ENCODE data around the gene PITPNM3.

PITPNM3 gene

GRCh38 chr17:6507535-6507934, 48.8 kb downstream of the PITPNM3 start:
- TF ChIP-seq, protein P1, sequence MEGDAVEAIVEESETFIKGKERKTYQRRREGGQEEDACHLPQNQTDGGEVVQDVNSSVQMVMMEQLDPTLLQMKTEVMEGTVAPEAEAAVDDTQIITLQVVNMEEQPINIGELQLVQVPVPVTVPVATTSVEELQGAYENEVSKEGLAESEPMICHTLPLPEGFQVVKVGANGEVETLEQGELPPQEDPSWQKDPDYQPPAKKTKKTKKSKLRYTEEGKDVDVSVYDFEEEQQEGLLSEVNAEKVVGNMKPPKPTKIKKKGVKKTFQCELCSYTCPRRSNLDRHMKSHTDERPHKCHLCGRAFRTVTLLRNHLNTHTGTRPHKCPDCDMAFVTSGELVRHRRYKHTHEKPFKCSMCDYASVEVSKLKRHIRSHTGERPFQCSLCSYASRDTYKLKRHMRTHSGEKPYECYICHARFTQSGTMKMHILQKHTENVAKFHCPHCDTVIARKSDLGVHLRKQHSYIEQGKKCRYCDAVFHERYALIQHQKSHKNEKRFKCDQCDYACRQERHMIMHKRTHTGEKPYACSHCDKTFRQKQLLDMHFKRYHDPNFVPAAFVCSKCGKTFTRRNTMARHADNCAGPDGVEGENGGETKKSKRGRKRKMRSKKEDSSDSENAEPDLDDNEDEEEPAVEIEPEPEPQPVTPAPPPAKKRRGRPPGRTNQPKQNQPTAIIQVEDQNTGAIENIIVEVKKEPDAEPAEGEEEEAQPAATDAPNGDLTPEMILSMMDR (IDR thresholded peaks at IDR 0.05; ENCODE audit: borderline replicate concordance, control extremely low read depth, extremely low read depth, insufficient read depth, missing control alignments) = no peak
- in situ Hi-C loops (cut with MboI; ENCODE audit: low sequenced_read_pairs, unreplicated experiment) = no loop called here
- DNase-seq (ENCODE audit: low spot score) = no peak

DNA sequence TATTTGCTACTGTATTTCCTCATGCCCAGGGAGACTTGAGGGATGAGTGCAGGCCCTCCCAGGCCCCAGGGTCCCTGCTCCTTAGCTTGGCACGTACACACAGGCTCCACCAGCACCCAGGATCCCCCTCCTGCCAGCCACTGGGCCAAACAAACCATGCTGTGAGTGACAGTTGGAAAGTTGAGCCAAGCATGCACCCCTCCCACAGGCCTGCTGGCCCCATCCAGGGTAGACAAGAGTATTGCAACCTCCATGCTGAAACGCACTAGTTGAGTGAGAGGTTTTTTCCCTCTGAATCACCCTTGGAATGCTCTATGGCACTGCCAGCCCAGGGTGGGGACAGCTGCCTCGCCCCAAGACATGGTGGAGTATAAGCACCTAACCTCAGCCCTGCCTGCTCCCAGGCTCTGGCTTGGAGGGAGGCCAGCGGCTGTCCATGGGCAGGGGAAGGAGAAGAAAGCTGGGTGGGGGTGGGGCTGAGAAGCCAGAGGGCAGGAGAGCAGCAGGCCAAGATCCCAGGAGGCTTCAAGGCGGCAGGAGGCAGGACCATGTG, 49.6 kb downstream of the PITPNM3 start:
- DNase-seq (ENCODE audit: low spot score) = no peak
- TF ChIP-seq, protein P1 (IDR thresholded peaks at IDR 0.05; ENCODE audit: borderline replicate concordance, control extremely low read depth, extremely low read depth, insufficient read depth, missing control alignments) = no peak
- in situ Hi-C loops (cut with MboI; ENCODE audit: low sequenced_read_pairs, unreplicated experiment) = no loop called here

DNA sequence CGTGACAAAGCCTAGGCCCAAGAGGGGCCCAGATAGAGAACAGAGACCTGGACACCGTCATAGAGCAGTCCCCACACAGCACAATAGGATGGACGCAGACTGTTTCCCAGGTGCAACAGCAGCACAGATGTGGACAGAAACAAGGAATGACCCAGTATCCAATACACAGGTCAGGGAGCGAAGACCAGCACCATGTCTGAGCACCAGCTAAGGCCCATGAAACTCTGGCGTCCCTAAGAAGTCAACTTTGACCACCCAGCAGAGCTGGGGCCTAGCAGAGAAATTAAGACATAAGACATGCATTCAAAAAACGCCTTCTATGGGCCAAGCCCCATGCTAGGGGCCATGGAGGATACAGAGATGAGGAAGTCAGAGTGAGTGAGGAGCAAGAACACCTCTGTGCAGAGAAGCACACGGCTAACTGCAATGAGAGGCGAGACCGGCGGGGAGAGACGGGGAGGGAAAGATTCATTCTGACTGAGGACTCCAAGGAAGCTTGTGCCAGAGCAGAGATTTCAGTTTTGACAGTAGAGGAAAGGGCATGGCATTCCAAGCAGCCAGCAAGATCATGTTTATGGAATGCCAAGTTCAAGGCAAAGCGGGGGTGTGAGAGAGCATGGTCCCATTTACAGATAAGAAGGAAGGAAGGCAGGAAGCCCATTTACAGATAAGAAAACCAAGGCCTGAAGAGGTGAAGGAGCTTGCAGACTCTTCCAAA, 50.8 kb downstream of the PITPNM3 start:
- TF ChIP-seq, protein P1 (IDR thresholded peaks at IDR 0.05; ENCODE audit: borderline replicate concordance, control extremely low read depth, extremely low read depth, insufficient read depth, missing control alignments) = no peak
- DNase-seq (ENCODE audit: low spot score) = no peak
- in situ Hi-C loops (cut with MboI; ENCODE audit: low sequenced_read_pairs, unreplicated experiment) = no loop called here

DNA sequence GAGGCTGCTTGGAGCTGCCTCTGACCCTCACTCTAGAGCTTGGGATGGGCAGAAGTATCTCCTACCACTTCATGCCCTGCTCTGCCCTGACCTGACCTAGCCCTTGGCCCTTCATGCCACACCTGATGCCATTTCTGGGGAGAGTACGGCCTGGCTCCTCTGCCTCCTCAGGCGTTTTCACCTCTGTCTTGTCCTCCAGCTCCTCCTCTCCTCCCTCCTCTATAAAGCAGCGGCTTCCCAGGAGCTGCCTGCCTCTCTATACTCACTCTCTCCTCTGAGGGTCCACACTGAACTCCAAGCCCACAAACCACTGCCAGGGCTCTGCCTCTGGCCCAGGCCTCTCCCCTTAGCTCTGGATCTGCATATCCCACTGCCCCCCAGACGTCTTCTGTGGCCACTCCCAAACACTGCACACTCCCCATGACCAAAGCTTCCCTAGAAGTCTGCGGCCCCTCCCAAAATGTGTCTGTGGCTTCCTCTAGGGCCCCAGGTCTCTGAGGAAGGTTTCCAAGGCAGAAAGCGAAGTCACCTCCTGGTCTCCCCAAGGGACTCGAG, 52.6 kb downstream of the PITPNM3 start:
- DNase-seq (ENCODE audit: low spot score) = no peak
- TF ChIP-seq, protein P1 (IDR thresholded peaks at IDR 0.05; ENCODE audit: borderline replicate concordance, control extremely low read depth, extremely low read depth, insufficient read depth, missing control alignments) = no peak
- in situ Hi-C loops (cut with MboI; ENCODE audit: low sequenced_read_pairs, unreplicated experiment) = no loop called here

- in situ Hi-C loops (cut with MboI; ENCODE audit: low sequenced_read_pairs, unreplicated experiment) = no loop called here
- TF ChIP-seq, protein P1 (IDR thresholded peaks at IDR 0.05; ENCODE audit: borderline replicate concordance, control extremely low read depth, extremely low read depth, insufficient read depth, missing control alignments) = no peak
- DNase-seq (ENCODE audit: low spot score) = no peak
Observed at GRCh38 chr17:6502871-6503509, 53.4 kb downstream of the PITPNM3 start.

GRCh38 chr17:6502142-6502541, 54.2 kb downstream of the PITPNM3 start:
- no peak for DNase-seq (ENCODE audit: low spot score)
- TF ChIP-seq, protein P1 (IDR thresholded peaks at IDR 0.05; ENCODE audit: borderline replicate concordance, control extremely low read depth, extremely low read depth, insufficient read depth, missing control alignments) = no peak
- in situ Hi-C loops (cut with MboI; ENCODE audit: low sequenced_read_pairs, unreplicated experiment) = no loop called here
